ENCODE data around the gene SIK3.
A peak's percentile ranks its signal among the peaks of the same experiment; 100 is the strongest.

Gene SIK3

GRCh38 chr11:117019871-117020270 lies 78.4 kb downstream of the SIK3 start:
- no peak overlapping the region for H3K4me3 ChIP-seq (ENCODE audit: low read depth, low read length)
- TF ChIP-seq CTCF (IDR thresholded peaks at IDR 0.05; ENCODE audit: insufficient read depth, low read depth, low read length, missing control alignments) = no peak
- DNase-seq (ENCODE audit: low read depth) = peak; percentile 47

- DNase-seq (ENCODE audit: low read depth) = no peak
- no peak overlapping the region for H3K4me3 ChIP-seq (ENCODE audit: low read depth, low read length)
- no peak for TF ChIP-seq CTCF (IDR thresholded peaks at IDR 0.05; ENCODE audit: insufficient read depth, low read depth, low read length, missing control alignments)
These were observed 80.8 kb downstream of the SIK3 start for GRCh38 chr11:117017456-117017855.

- no peak for TF ChIP-seq CTCF (IDR thresholded peaks at IDR 0.05; ENCODE audit: insufficient read depth, low read depth, low read length, missing control alignments)
- no peak overlapping the region for H3K4me3 ChIP-seq (ENCODE audit: low read depth, low read length)
- DNase-seq (ENCODE audit: low read depth) = no peak
These were observed 81.5 kb downstream of the SIK3 start for GRCh38 chr11:117016747-117017146.

GRCh38 chr11:117016246-117016645 lies 82.0 kb downstream of the SIK3 start:
- no peak overlapping the region for H3K4me3 ChIP-seq (ENCODE audit: low read depth, low read length)
- TF ChIP-seq CTCF (IDR thresholded peaks at IDR 0.05; ENCODE audit: insufficient read depth, low read depth, low read length, missing control alignments) = no peak
- no peak for DNase-seq (ENCODE audit: low read depth)

- DNase-seq (ENCODE audit: low read depth) = no peak
- no peak overlapping the region for H3K4me3 ChIP-seq (ENCODE audit: low read depth, low read length)
- no peak for TF ChIP-seq CTCF (IDR thresholded peaks at IDR 0.05; ENCODE audit: insufficient read depth, low read depth, low read length, missing control alignments)
These were observed 86.7 kb downstream of the SIK3 start for GRCh38 chr11:117011541-117011898.

GRCh38 chr11:117010808-117011540 lies 87.3 kb downstream of the SIK3 start:
- H3K4me3 ChIP-seq (ENCODE audit: low read depth, low read length) = no peak overlapping the region
- TF ChIP-seq CTCF (IDR thresholded peaks at IDR 0.05; ENCODE audit: insufficient read depth, low read depth, low read length, missing control alignments) = no peak
- DNase-seq (ENCODE audit: low read depth) = no peak
